LNCaP clone FGC (cell line): ENCODE results near the gene EPX.

Source experiments
- DNase-seq: peaks from one replicate; pipeline ENCODE4 v3.0.0-alpha.2; 2011; ENCODE audit warnings: low read depth
- H3K4me3 ChIP-seq: 2 replicates; pipeline ENCODE4 v1.5.1; 2011; ENCODE audit warnings: mild to moderate bottlenecking, low read depth, low read length, control low read depth
- TF ChIP-seq, protein P1 (sequence below): IDR thresholded peaks from 2 replicates; pipeline ENCODE4 v1.5.1; 2012; ENCODE audit warnings: mild to moderate bottlenecking; ENCODE audit not compliant: control insufficient read depth, insufficient read depth; ENCODE audit errors: extremely low read depth

EPX gene

DNA sequence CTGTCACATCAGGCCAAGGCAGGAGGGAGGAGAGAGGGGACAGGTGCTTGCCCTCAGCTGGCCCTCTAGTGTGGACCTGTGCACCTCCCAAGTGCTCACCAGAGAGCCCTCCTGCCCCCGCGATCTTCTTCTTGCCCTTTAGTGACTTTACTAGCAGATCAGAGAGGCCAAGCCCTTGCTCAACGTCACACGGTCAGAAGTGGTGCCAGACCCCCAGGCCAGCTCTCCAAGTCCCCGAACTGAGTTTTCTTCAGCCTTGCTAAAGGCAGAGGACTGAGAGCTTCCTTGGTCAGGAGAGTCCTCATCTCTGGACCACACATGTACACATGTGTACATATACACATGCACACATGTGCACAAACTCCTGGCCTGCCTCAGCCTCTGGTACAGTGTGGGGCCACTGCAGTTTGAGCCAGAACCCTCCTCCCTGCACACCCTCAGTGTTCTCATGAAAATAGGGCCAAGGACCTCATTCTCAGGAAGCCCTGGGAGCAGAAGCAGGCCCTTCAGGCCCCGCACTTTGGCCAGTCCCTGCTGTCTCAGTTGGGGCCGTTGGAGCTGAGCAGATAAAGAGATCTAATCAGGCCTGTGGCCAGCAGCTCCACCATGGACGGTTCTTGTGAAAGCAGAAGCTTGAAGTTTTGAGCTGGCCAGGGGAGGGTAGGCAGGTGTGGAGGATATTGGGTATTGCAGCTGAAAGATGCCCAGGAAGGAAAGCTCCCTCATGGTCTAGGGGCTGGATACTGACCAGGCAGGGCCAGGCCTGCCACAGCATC is 7.4 kb upstream of the EPX start:
- TF ChIP-seq, protein P1, sequence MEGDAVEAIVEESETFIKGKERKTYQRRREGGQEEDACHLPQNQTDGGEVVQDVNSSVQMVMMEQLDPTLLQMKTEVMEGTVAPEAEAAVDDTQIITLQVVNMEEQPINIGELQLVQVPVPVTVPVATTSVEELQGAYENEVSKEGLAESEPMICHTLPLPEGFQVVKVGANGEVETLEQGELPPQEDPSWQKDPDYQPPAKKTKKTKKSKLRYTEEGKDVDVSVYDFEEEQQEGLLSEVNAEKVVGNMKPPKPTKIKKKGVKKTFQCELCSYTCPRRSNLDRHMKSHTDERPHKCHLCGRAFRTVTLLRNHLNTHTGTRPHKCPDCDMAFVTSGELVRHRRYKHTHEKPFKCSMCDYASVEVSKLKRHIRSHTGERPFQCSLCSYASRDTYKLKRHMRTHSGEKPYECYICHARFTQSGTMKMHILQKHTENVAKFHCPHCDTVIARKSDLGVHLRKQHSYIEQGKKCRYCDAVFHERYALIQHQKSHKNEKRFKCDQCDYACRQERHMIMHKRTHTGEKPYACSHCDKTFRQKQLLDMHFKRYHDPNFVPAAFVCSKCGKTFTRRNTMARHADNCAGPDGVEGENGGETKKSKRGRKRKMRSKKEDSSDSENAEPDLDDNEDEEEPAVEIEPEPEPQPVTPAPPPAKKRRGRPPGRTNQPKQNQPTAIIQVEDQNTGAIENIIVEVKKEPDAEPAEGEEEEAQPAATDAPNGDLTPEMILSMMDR = no peak

DNA sequence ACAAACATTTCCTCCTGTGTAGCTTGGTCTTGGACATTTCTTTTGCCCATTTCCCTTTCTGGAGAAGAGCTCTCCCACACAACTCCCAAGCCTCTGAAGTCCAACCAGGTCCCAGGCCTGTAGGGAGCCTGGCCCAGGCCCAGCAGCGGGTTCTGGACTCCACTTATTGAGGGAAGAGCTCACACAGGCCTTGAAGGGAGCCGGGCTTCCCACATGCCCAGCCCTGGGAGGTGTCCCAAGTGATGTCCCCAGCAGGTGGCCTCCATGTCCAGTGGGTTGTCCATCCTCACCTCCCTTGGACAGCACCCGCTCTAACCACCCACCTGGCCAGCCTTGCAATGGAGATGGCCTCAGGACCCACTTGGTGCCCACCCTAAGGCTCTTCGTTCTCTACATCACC is 5.9 kb upstream of the EPX start:
- DNase-seq = no peak
- TF ChIP-seq, protein P1 = no peak
- no peak overlapping the region for H3K4me3 ChIP-seq

More for the DNA sequence above, 7.4 kb upstream of the EPX start:
- no peak for DNase-seq
- H3K4me3 ChIP-seq = no peak overlapping the region

DNA sequence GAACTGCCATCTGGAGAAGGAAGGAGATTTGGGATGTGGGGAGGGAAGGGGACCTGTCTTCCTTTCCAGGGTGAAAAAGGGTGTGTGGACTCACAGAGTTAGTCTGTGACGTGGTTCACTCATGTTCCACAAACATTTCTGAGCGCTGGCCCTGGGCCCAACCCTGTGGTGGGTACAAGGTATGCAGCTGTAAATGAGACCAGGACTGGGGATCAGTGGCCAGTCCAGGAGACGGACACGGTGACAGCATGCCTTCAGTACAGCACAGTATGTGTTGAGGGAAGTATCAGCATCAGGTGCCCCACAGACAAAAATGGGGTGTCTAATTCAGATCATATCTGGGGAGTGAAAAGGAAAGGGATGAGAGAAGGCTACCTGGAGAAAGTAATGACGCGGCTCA is 5.5 kb upstream of the EPX start:
- H3K4me3 ChIP-seq = no peak overlapping the region
- no peak for DNase-seq
- TF ChIP-seq, protein P1 = no peak

DNA sequence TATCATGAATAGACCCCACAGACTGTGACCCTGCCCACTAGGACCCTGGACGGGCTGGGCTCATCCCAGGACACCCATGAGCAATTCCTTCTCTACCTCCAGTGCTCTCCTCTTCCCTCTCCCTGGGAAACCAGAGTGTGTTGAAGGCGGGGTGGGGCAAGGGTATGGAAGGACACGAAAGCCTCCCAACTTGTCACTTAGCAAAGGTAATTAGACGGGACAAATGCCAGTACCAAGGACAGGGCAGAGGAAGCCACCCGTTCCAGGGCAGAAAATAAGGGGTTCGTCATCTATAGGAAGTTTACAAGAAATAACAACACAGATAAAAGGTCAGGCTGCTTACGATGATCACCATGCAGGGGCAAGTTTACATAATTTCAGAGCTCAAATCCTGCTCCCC is 4.9 kb upstream of the EPX start:
- DNase-seq = no peak
- no peak overlapping the region for H3K4me3 ChIP-seq
- TF ChIP-seq, protein P1 = no peak

DNA sequence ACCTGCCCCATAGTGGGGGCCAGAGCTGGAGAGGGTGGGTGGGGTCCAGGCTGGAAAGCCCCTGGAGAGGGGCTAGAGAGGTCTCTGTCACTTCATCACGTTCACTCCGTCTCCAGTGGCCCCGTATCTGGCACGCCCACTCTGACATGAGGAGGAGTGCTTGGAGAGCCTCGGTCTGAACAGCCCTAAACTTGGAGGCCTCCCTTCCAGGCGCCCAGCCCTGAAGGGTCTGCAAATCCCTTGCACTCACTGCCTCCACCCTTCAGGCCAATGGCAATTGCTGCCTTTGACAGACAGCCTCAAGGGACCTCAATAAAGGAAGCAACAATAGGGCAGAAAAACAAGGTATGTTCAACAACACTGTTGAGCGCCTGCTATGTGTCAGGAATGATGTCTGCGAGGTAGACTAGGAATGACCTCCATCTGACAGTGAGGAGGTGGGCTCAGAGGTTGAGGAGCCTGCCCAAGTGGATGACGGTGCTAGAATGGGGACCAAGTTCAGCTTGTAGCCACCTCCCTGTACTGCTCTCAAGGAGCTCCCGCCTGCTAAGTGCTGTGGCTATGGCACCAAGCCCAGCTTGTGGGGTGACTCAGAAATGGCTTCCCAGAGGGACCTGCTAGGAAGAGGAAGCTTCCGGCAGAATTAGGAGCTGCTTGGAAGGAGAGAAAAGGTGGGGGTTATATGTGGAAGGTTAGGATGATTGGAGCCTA is 2.9 kb upstream of the EPX start:
- no peak overlapping the region for H3K4me3 ChIP-seq
- DNase-seq = no peak
- TF ChIP-seq, protein P1 = no peak

DNA sequence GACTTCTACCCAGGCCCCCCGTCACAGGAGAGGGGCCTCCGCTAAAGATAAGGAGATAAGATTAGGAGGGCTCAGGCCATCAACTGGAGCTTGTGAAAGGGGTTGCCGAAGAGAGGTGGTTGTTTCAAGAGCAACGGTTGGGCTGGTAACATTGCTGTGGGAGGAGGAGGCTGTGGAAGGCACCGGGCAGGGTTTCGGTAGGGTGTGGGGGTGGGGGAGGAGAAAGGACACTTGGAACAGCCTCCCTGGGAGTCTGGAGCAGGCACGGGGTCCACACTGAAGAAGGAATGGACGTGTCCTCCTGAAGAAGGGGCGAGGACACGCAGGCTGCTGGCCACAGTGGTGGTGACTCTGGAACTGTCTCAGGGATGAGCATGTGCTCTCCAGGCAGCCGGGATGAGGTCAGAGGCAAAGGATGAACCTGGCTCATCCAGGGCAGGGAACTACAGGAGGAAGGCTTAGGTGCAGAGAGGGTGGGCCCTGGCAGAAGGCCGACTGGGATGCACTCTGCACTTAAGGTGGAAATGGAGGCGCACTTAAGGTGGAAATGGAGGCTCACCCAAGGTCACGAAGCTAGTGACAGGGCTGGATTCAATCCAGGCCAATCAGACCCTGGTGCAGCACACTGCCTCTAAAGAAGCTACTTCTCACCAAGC is 1.2 kb upstream of the EPX start:
- H3K4me3 ChIP-seq = no peak overlapping the region
- TF ChIP-seq, protein P1 = no peak
- no peak for DNase-seq
